ENCODE measurements around the gene CMTM2.

CMTM2 gene

GRCh38 chr16:66637806-66638205, 58.5 kb downstream of the CMTM2 start:
- no peak for DNase-seq
